ENCODE data around the gene SPATS2.
A peak's percentile ranks its signal among the peaks of the same experiment; 100 is the strongest.

- TF ChIP-seq, protein P1, sequence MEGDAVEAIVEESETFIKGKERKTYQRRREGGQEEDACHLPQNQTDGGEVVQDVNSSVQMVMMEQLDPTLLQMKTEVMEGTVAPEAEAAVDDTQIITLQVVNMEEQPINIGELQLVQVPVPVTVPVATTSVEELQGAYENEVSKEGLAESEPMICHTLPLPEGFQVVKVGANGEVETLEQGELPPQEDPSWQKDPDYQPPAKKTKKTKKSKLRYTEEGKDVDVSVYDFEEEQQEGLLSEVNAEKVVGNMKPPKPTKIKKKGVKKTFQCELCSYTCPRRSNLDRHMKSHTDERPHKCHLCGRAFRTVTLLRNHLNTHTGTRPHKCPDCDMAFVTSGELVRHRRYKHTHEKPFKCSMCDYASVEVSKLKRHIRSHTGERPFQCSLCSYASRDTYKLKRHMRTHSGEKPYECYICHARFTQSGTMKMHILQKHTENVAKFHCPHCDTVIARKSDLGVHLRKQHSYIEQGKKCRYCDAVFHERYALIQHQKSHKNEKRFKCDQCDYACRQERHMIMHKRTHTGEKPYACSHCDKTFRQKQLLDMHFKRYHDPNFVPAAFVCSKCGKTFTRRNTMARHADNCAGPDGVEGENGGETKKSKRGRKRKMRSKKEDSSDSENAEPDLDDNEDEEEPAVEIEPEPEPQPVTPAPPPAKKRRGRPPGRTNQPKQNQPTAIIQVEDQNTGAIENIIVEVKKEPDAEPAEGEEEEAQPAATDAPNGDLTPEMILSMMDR (IDR thresholded peaks at IDR 0.05): peak; percentile 75
- TF ChIP-seq EZH2 (IDR thresholded peaks at IDR 0.05; ENCODE audit: borderline replicate concordance, insufficient read depth, low read depth, low read length, poor library complexity, severe bottlenecking): no peak
These were observed 10.1 kb upstream of the SPATS2 start for GRCh38 chr12:49357103-49357678.
